ENCODE results near the gene ELAC2.
"Not testable (repeated sequence)": the region's sequence is repeated elsewhere in the genome, so short reads cannot be mapped to it uniquely, and the experiment has no call there.

Gene ELAC2

GRCh38 chr17:12983991-12984884 is 33.6 kb downstream of the ELAC2 start:
- TF ChIP-seq CTCF (IDR thresholded peaks at IDR 0.05; ENCODE audit: low read depth, low read length), result no peak
- TF ChIP-seq EZH2phosphoT487 (IDR thresholded peaks at IDR 0.05; ENCODE audit: low read depth), result no peak
- no peaks in the 10 kb centered on the region for H3K9me3 ChIP-seq (ENCODE audit: insufficient read depth, low read length)
- H3K4me2 ChIP-seq (ENCODE audit: low read length), result no peak overlapping the region
- no peaks in the 10 kb centered on the region for H3K79me2 ChIP-seq (ENCODE audit: low read length)
- no peak overlapping the region for H3K27ac ChIP-seq (ENCODE audit: low read length)
- H3K36me3 ChIP-seq (replicated peaks; ENCODE audit: low read depth, low read length), result peaks cover 9% of the 10 kb centered on the region
- no peaks in the 10 kb centered on the region for H3K27me3 ChIP-seq (ENCODE audit: low read depth, low read length)
- no peak overlapping the region for H2AFZ ChIP-seq (ENCODE audit: low read depth, low read length)
- H3K4me1 ChIP-seq (ENCODE audit: low read length), result peaks cover 12% of the 10 kb centered on the region
- H4K20me1 ChIP-seq (ENCODE audit: insufficient read depth, low read length), result no peaks in the 10 kb centered on the region
- no peak overlapping the region for H3K9ac ChIP-seq (ENCODE audit: low read length)
- no peak overlapping the region for H3K4me3 ChIP-seq (ENCODE audit: low read length)

GRCh38 chr17:12982224-12982623 is 35.6 kb downstream of the ELAC2 start:
- no peak overlapping the region for H3K9ac ChIP-seq (ENCODE audit: low read length)
- no peak overlapping the region for H3K4me3 ChIP-seq (ENCODE audit: low read length)
- H2AFZ ChIP-seq (ENCODE audit: low read depth, low read length), result no peak overlapping the region
- no peak overlapping the region for H3K27ac ChIP-seq (ENCODE audit: low read length)
- H4K20me1 ChIP-seq (ENCODE audit: insufficient read depth, low read length), result no peaks in the 10 kb centered on the region
- H3K4me2 ChIP-seq (ENCODE audit: low read length), result peak overlapping the region; percentile 32
- no peaks in the 10 kb centered on the region for H3K79me2 ChIP-seq (ENCODE audit: low read length)
- no peaks in the 10 kb centered on the region for H3K27me3 ChIP-seq (ENCODE audit: low read depth, low read length)
- no peaks in the 10 kb centered on the region for H3K9me3 ChIP-seq (ENCODE audit: insufficient read depth, low read length)
- peaks cover 6% of the 10 kb centered on the region for H3K36me3 ChIP-seq (replicated peaks; ENCODE audit: low read depth, low read length)
- peaks cover 8% of the 10 kb centered on the region for H3K4me1 ChIP-seq (ENCODE audit: low read length)
- TF ChIP-seq EZH2phosphoT487 (IDR thresholded peaks at IDR 0.05; ENCODE audit: low read depth) (no peak), CTCF (IDR thresholded peaks at IDR 0.05; ENCODE audit: low read depth, low read length) (no peak)

GRCh38 chr17:12979826-12980500 is 37.9 kb downstream of the ELAC2 start:
- no peaks in the 10 kb centered on the region for H3K9me3 ChIP-seq (ENCODE audit: insufficient read depth, low read length)
- no peak overlapping the region for H3K4me2 ChIP-seq (ENCODE audit: low read length)
- no peaks in the 10 kb centered on the region for H3K27me3 ChIP-seq (ENCODE audit: low read depth, low read length)
- TF ChIP-seq CTCF (IDR thresholded peaks at IDR 0.05; ENCODE audit: low read depth, low read length) (no peak), EZH2phosphoT487 (IDR thresholded peaks at IDR 0.05; ENCODE audit: low read depth) (no peak)
- no peaks in the 10 kb centered on the region for H3K79me2 ChIP-seq (ENCODE audit: low read length)
- H3K9ac ChIP-seq (ENCODE audit: low read length), result no peak overlapping the region
- H3K27ac ChIP-seq (ENCODE audit: low read length), result no peak overlapping the region
- peaks cover 8% of the 10 kb centered on the region for H3K4me1 ChIP-seq (ENCODE audit: low read length)
- no peak overlapping the region for H2AFZ ChIP-seq (ENCODE audit: low read depth, low read length)
- peaks cover 6% of the 10 kb centered on the region for H3K36me3 ChIP-seq (replicated peaks; ENCODE audit: low read depth, low read length)
- H3K4me3 ChIP-seq (ENCODE audit: low read length), result no peak overlapping the region
- H4K20me1 ChIP-seq (ENCODE audit: insufficient read depth, low read length), result no peaks in the 10 kb centered on the region

GRCh38 chr17:12979246-12979645 is 38.6 kb downstream of the ELAC2 start:
- Histone ChIP-seq H3K9me3 (ENCODE audit: insufficient read depth, low read length) (no peaks in the 10 kb centered on the region), H3K36me3 (replicated peaks; ENCODE audit: low read depth, low read length) (peaks cover 6% of the 10 kb centered on the region), H3K79me2 (ENCODE audit: low read length) (no peaks in the 10 kb centered on the region), H3K4me3 (ENCODE audit: low read length) (no peak overlapping the region), H4K20me1 (ENCODE audit: insufficient read depth, low read length) (no peaks in the 10 kb centered on the region), H3K4me1 (ENCODE audit: low read length) (peaks cover 8% of the 10 kb centered on the region), H3K27ac (ENCODE audit: low read length) (no peak overlapping the region), H3K9ac (ENCODE audit: low read length) (no peak overlapping the region), H3K27me3 (ENCODE audit: low read depth, low read length) (no peaks in the 10 kb centered on the region), H2AFZ (ENCODE audit: low read depth, low read length) (no peak overlapping the region), H3K4me2 (ENCODE audit: low read length) (no peak overlapping the region)
- no peak for TF ChIP-seq EZH2phosphoT487 (IDR thresholded peaks at IDR 0.05; ENCODE audit: low read depth)
- no peak for TF ChIP-seq CTCF (IDR thresholded peaks at IDR 0.05; ENCODE audit: low read depth, low read length)

GRCh38 chr17:12978787-12979186 is 39.0 kb downstream of the ELAC2 start:
- H2AFZ ChIP-seq (ENCODE audit: low read depth, low read length); H3K4me1 ChIP-seq (ENCODE audit: low read length); H3K4me3 ChIP-seq (ENCODE audit: low read length); H3K9ac ChIP-seq (ENCODE audit: low read length); H3K79me2 ChIP-seq (ENCODE audit: low read length); H3K36me3 ChIP-seq (replicated peaks; ENCODE audit: low read depth, low read length); H3K9me3 ChIP-seq (ENCODE audit: insufficient read depth, low read length); H4K20me1 ChIP-seq (ENCODE audit: insufficient read depth, low read length); H3K27ac ChIP-seq (ENCODE audit: low read length); H3K4me2 ChIP-seq (ENCODE audit: low read length); H3K27me3 ChIP-seq (ENCODE audit: low read depth, low read length): not testable (repeated sequence)
